AG04449 (cell line): ENCODE measurements around the gene PTX4.
A peak's percentile ranks its signal among the peaks of the same experiment; 100 is the strongest.
"Not testable (repeated sequence)": the region's sequence is repeated elsewhere in the genome, so short reads cannot be mapped to it uniquely, and the experiment has no call there.

Experiments used
- CTCF ChIA-PET: fragments of 350-600 bp; formaldehyde crosslinking; extraction: SDS; loops from one replicate; lab custom pipeline; 2021; ENCODE audit warnings: antibody characterized with exemption; lab: Yijun Ruan, JAX
- POLR2A ChIA-PET: fragments of 400-600, 350-600 bp; formaldehyde crosslinking; extraction: SDS; loops from one replicate; lab custom pipeline; 2020; ENCODE audit warnings: antibody characterized with exemption, inconsistent platforms; lab: Yijun Ruan, JAX
- DNase-seq: peaks from one replicate; pipeline ENCODE4 v3.0.0-alpha.2; 2010; ENCODE audit warnings: low read depth, low spot score
- H3K4me3 ChIP-seq: 2 replicates; pipeline ENCODE4 v1.5.1; 2011; ENCODE audit warnings: low read depth, mild to moderate bottlenecking, control low read depth, low read length
- TF ChIP-seq, protein P1 (sequence below): IDR thresholded peaks from one replicate; pipeline ENCODE4 v1.5.1; 2011; ENCODE audit warnings: mild to moderate bottlenecking, moderate library complexity, low read length, control low read depth, inconsistent platforms; ENCODE audit not compliant: insufficient read depth; ENCODE audit errors: missing control alignments

The PTX4 gene

DNA sequence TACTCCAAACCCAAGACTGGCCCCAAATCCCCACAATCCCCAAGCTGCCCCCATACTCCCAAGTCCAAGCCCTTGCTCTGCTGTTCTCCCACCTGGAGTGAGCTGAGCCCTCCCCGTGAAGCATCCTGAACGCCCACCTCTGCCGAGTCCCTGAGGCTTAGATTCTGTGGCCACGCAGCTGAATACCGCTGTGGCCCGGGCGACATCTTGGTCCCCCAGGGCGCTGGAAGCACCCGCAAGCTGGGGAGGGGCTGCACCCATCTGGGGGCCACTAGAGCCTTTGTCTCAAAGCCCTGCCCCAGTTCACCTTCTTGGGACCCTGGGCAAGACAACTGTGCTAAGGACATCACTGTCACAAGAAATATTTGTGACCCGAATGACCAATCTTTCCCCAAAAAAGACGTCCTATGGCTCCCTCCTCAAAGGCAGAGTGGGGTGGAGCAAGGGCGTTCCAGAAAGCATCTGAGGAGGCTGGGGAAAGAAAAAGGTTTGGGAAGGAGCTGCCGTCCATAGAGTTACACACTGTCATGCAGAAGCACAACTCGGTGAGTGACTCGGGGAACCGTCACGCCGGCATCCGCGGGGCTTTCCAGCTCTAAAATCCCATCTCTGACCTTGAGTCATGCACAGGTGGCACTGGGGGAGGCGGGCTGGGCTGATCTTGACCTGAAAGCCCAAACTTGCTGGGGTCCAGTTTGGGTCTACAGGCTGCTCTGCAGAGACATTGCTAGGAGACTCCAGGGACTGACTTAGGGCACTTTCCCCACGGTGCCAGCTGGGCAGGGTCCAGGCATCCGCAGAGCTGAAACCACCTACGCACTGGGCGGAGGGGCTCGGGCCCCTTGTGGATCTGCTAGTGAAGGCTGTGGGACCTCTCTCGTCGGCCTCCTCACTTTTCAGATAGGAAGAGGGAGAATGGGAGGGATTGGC, 6.6 kb downstream of the PTX4 start:
- POLR2A ChIA-PET: no interaction called here
- CTCF ChIA-PET: interaction anchor here (1.9 kb wide), 1 partner anchor 12 kb away, joined by 5 read pairs; no protein-coding TSS in a partner anchor
- DNase-seq: no peak
- TF ChIP-seq, protein P1, sequence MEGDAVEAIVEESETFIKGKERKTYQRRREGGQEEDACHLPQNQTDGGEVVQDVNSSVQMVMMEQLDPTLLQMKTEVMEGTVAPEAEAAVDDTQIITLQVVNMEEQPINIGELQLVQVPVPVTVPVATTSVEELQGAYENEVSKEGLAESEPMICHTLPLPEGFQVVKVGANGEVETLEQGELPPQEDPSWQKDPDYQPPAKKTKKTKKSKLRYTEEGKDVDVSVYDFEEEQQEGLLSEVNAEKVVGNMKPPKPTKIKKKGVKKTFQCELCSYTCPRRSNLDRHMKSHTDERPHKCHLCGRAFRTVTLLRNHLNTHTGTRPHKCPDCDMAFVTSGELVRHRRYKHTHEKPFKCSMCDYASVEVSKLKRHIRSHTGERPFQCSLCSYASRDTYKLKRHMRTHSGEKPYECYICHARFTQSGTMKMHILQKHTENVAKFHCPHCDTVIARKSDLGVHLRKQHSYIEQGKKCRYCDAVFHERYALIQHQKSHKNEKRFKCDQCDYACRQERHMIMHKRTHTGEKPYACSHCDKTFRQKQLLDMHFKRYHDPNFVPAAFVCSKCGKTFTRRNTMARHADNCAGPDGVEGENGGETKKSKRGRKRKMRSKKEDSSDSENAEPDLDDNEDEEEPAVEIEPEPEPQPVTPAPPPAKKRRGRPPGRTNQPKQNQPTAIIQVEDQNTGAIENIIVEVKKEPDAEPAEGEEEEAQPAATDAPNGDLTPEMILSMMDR: no peak
- H3K4me3 ChIP-seq: no peak overlapping the region

DNA sequence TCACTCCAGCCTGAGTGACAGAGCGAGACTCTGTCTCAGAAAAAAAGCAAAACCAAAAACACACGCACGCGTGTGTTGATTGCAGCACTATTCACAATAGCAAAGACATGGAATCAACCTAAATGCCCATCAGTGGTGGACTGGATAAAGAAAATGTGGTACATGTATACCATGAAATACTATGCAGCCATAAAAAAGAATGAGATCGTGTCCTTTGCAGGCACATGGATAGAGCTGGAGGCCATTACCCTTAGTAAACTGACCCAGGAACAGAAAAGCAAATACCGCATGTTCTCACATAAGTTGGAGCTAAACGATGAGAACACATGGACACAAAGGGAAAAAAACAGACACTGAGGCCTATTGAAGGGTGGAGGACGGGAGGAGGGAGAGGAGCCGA, 9.8 kb downstream of the PTX4 start:
- POLR2A ChIA-PET, H3K4me3 ChIP-seq, DNase-seq, CTCF ChIA-PET: not testable (repeated sequence)

DNA sequence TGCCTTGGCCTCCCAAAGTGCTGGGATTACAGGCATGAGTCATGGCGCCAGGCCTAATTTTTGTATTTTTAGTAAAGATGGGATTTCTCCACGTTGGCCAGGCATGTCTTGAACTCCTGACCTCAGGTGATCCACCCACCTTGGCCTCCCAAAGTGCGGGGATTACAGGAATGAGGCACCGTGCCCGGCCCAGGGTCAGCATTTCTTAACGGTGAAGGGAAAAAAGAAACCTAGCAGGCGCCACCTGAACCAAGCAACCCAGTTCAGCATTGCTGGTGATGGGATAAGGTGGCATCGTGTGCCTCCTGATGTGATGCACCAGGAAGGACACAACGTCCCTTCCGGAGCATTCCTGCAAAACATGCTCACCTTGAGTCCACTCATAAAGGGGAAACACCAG, 11.7 kb downstream of the PTX4 start:
- CTCF ChIA-PET: no interaction called here
- POLR2A ChIA-PET: no interaction called here
- H3K4me3 ChIP-seq: no peak overlapping the region
- TF ChIP-seq, protein P1: no peak
- DNase-seq: no peak

DNA sequence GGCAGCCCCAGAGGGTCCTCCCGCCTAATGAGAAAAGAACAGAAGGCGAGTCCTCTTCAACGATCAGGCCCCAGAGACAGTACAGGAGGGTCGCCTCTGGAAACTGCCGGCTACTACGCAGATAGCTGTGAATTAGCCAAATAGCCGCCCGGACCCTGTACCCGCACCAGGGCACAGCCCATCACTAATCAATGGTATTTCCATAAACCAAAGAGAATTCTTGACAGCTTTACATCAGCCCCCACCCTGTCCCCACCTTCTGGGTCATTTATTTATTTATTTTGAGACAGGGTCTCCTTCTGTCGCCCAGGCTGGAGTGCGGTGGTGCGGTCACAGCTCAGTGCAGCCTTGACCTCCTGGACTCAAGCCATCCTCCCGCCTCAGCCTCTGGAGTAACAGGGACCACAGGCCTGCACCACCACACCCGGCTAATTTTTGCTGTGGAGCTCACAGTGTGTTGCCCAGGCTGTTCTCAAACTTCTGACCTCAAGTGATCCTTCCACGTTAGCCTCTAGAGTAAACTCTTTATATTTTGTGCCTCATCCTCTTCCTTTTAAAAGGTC, 13.1 kb downstream of the PTX4 start:
- ChIA-PET POLR2A (interaction anchor here (0.7 kb wide), 1 partner anchor 19 kb away, joined by 3 read pairs; no protein-coding TSS in a partner anchor), CTCF (interaction anchor here (1.3 kb wide), 1 partner anchor 18 kb away, joined by 4 read pairs; no protein-coding TSS in a partner anchor)
- DNase-seq: no peak
- peak overlapping the region; percentile 74 for H3K4me3 ChIP-seq
- TF ChIP-seq, protein P1: no peak

DNA sequence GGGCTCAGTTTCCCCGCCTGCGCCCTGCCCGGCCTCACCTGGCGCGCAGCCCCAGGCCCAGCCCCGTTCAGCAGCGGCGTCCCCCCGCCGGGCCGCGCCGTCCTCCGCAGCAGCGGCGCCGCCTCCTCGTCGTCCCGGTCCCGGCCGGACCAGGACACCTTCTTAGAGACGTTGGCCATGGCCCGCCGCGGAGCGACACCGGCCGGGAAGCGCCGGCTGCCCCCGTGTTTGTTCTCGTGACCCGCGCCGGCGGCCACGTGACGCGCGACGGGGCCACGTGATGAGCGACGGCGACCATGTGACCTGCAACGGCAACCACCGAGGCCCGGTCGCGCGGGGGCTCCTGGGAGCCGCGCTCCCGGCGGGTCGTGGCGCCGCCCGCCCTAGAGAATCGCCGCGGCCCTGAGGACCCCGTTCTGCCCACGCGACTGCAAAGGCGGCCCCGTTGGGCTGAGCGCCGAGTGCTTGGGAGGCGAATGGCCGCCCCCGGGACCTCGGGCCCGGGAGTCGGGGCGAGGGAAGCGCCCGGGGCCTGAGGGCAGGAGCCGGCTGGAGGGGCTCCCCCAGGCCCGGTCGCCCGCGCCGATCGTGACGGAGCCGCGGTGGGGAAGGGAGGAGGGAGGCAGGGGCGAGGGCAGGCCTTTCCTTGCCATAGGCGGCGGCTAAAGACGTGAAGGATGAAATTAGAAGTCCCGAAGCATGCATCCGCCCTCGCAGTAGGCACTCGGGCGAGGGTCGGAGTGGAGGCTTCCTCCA, 13.8 kb downstream of the PTX4 start, which contains the start of gene CLCN7:
CLCN7 (minus strand) TSS at position 233 of the 756 bp plus-strand sequence; CDS start at position 179, 54 bp downstream.
- POLR2A ChIA-PET: no interaction called here
- peak within 1 kb of the TSS; percentile 74 for H3K4me3 ChIP-seq
- CTCF ChIA-PET: interaction anchor here (1.3 kb wide), 1 partner anchor 19 kb away, joined by 4 read pairs; no protein-coding TSS in a partner anchor
- TF ChIP-seq, protein P1: no peak
- DNase-seq: no peak

DNA sequence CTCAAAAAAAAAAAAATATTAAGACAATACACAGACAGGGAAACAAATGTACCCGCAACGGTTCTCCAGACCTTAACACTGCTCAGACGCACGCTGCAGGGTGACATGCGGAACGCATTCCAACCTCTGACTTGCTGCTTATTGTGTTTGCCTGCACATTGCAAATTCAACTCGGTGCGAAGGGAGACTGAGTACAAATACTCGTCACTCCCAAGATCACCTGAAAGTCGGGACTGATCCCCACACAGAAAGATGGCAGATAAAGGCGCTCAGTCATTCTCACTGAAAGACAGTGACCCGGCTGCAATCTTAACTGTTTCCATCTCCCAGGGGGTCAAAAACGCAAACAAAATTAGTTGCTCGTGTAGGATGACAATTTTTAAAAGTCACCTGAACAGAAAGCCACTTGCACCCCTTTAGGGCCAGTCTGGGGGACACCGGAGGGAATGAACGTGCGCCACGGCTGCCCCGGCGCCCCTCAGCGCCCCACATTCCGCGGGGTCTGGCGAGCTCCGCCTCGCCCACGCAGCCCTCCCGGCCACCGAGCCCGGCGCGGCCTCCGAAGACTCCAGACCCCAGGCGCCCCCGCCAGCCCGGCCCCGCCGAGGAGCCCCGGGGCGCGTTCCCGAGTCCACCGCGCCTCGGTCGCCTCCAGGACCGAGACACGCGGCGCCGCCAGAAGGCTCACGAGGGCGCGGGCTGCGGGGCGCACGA, 14.5 kb downstream of the PTX4 start:
- POLR2A ChIA-PET: no interaction called here
- no peak for DNase-seq
- CTCF ChIA-PET: no interaction called here
- TF ChIP-seq, protein P1: no peak
- H3K4me3 ChIP-seq: peak overlapping the region; percentile 74
